IPS DF 19.7 (cell line): Measurements from ENCODE around the gene MAST2.
"Not testable (repeated sequence)": the region's sequence is repeated elsewhere in the genome, so short reads cannot be mapped to it uniquely, and the experiment has no call there.

Source experiments
- DNase-seq: peaks from one replicate; pipeline ENCODE4 v3.0.0-alpha.2; 2013; ENCODE audit warnings: low read depth, low spot score

Gene MAST2

DNA sequence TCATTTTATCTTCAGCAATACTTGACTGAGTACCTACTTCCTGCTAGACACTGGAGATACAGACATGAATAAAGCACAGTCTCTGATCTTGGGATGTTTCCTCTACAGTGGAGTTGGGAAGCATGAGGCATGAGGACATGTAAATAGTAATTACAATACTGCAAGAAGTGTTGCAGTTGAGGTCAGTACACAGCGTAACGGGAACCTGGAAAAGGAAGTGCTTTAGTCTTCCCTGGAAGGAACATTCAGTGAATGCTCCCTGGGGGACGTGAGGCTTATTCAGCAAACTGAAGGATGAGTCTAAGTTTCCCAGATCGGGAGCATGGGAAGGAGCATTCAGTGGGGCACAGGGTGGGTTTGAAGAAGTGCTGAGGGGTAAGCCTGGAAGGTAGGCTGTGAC lies 216.6 kb downstream of the MAST2 start:
- no peak for DNase-seq

DNA sequence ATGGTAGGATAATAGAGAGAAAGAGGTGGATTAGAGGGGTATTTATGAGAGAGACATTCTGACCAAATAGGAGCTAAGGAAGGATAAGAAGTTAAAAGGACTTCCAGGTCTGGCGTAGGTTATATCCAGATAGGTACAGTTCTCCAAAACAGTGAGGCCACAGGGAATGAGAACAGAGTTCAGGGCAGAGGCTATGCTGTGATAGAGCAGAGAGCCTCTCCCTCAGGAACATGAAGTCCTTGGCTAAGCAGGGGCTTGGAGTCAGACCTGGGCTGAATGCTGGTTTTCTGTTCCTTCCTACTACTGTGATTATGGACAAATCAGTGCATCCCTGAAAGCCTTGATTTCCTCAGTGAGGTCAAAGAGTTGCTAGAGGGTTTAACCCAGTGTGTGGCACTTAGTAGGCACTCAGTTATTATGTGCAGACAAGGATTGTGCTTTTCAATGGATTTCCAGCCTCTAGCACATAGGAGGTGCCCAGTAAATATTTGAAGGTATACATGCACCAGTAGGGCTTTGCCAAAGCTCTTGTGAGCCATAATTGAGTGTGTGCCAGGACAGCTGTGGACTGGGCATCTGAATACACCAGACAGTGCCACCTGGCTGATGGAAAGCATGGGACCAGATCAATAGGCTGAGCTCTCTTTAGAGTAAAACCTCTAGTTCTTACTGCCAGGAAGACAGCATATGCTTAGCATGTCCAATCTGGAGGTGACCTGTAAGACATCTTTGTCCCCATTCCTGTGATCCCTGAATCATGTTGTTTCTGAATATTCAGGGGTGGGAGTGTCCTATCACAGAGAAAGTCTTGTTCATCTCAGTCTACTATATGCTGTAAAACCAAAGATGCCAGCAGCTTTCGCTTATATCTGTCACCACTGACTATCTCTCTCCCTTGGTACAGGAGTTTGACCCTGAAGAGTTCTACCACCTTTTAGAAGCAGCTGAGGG lies 217.9 kb downstream of the MAST2 start:
- no peak for DNase-seq

DNA sequence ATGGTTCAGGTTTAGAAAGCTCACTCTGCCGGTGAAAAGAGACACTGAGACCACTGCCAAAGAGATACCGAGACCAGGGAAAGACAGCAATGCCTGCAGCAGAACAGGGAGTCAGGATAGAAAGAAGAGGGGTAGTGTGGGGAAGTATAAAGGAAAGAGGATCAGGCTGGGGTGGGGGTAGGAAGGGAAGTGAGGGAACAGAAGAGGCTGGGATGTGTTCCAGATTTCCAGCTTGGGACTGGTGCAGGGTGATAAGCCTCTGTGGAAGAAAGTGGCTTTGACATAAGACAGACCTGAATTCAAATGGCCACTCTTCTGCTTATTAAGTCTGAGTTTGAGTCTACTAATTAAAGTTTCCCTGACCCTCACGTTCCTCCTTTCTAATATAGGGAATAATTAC lies 223.1 kb downstream of the MAST2 start:
- no peak for DNase-seq

DNA sequence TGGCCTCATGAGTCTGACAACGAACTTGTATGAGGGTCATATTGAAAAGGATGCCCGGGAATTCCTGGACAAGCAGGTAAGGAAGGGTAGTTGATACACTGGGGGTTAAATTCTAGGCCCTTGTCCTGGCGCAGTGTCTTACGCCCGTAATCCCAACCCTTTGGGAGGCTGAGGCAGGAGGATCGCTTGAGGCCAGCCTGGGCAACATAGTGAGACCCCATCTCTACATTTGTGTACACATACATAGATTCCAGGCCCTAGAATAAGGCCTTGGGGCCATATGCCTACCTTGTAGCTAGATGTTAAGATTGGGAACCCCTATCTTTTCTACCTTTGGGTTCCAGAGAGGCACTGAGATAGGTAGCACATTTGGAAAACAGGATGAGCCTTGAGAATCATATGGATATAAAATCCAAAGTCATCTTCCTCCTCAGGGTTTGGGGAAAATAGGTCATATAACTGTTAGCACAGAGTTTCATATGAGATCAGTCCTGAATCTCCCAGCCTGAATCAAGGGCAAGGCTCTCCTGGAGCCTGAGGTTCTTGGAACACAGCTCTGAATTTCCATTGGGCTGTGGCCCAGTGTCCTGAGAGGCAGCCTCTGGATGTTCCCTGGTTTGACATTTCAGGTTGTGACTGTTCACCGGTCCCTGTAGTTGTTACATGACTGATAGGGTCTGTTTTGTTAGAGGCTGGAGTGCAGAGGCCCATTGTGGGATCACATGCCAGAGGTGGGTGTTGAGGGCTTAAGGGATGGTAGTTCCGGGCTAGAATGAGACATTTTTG lies 224.6 kb downstream of the MAST2 start:
- no peak for DNase-seq

DNA sequence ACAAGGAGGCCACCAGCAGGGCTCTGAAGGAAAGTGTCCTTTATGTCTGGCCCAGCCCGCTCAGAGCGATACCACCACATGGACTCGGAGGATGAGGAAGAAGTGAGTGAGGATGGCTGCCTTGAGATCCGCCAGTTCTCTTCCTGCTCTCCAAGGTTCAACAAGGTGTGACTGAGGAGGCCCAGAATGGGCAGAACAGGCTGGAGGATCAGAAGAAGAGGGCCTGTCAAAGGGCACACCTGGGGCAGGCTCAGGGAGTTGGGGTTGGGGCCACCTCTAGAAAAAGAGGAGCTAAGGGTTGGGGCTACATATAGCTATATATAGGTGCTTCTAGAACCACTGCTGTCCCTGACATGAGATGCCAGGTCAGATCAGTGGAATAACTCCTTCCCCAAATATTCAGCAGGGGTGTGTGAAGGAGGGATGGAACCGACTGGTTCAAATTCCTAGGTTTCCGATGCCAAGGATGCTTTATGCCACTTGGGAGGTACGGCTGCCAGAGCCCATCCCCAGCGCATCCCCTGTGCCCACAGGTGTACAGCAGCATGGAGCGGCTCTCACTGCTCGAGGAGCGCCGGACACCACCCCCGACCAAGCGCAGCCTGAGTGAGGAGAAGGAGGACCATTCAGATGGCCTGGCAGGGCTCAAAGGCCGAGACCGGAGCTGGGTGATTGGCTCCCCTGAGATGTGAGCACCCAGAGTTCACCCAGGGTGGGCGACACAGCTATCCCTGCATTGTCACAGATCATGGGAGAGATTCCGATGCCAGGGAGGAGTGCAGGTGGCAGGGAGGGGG lies 226.9 kb downstream of the MAST2 start:
- DNase-seq, result no peak

DNA sequence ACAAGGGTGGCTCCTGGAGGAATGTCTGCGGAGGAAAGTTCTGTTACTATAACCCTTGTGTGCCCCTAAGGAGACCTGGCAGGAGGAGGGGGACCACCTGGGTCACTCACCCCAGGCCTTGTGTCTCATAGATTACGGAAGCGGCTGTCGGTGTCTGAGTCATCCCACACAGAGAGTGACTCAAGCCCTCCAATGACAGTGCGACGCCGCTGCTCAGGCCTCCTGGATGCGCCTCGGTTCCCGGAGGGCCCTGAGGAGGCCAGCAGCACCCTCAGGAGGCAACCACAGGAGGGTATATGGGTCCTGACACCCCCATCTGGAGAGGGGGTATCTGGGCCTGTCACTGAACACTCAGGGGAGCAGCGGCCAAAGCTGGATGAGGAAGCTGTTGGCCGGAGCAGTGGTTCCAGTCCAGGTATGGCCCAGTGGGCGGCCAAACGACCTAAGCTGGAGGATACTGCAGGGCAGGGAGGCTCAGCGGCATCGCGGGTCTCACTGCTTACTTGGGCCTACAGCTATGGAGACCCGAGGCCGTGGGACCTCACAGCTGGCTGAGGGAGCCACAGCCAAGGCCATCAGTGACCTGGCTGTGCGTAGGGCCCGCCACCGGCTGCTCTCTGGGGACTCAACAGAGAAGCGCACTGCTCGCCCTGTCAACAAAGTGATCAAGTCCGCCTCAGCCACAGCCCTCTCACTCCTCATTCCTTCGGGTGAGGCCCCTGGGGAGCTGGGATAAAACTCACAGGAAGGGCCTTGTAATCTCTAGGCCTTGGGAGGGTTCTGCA lies 227.7 kb downstream of the MAST2 start:
- no peak for DNase-seq

DNA sequence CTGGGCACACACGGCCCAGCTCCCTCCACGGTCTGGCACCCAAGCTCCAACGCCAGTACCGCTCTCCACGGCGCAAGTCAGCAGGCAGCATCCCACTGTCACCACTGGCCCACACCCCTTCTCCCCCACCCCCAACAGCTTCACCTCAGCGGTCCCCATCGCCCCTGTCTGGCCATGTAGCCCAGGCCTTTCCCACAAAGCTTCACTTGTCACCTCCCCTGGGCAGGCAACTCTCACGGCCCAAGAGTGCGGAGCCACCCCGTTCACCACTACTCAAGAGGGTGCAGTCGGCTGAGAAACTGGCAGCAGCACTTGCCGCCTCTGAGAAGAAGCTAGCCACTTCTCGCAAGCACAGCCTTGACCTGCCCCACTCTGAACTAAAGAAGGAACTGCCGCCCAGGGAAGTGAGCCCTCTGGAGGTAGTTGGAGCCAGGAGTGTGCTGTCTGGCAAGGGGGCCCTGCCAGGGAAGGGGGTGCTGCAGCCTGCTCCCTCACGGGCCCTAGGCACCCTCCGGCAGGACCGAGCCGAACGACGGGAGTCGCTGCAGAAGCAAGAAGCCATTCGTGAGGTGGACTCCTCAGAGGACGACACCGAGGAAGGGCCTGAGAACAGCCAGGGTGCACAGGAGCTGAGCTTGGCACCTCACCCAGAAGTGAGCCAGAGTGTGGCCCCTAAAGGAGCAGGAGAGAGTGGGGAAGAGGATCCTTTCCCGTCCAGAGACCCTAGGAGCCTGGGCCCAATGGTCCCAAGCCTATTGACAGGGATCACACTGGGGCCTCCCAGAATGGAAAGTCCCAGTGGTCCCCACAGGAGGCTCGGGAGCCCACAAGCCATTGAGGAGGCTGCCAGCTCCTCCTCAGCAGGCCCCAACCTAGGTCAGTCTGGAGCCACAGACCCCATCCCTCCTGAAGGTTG lies 231.4 kb downstream of the MAST2 start:
- no peak for DNase-seq

DNA sequence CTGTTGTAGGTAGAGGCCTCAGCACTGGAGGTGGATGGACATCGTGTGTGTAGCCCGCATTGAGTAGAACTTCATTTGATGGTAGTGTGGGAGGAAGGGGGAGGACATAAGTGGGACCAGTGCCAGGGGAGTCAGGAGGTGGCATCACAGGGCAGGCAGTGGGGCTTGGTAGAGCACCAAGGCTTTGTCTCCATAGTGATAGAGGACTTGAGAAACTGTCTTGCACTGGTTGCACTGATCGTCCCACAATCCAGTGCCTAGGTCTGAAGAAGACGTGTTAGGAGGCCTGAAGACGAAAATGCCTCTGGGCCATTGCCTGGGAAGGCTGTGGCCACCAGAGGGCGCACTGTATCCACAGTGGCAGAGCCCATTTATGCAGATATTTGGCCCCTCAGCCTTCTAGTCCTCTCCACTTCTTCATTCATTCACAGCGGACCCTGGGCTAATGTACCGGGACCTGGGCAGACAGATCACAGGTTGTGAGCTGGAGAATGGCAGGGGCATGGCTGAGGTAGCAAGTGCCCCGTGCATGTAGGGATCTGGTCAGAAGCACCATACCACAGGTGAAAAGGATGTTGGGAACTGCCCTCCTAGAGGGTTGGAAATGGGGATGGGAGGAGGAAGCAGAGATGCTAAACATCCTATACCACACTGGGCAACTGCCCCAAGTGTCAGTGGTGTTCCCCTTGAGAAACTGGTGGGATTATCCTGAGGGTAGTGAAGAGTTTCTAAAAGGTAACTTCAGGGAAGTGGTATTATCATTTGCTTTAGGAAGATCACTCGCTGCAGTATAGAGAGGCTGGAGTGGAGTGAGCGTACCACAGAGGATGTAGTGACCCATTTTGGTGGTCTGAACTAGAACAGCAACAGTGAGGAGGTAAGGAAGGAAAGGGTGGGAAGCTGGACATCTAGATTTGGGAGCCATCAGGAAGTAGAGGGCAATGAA lies 233.8 kb downstream of the MAST2 start:
- DNase-seq, result peak; percentile 23

DNA sequence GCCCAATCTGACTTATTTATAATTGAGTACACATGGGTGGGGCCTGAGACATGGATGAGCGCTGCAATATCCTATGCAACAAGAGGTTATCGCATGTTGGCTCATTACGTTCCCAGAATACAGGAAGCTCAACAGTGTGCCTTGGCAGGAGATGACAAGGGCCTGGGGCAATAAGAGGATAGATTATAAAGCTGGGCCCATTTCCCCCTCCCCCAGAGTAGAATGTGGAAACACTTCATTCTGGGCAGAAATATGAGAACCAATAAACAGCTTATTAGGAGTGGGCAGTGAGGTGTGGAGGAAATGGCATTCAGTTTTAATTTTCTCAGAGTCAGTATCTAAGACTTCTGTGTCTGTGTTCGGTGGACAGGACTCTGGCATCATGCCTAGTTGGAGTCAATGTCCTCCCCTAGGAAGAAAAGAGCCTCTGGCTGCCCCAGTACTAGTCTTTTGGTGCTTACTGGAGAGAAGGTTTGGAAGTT lies 236.2 kb downstream of the MAST2 start:
- DNase-seq, result no peak

DNA sequence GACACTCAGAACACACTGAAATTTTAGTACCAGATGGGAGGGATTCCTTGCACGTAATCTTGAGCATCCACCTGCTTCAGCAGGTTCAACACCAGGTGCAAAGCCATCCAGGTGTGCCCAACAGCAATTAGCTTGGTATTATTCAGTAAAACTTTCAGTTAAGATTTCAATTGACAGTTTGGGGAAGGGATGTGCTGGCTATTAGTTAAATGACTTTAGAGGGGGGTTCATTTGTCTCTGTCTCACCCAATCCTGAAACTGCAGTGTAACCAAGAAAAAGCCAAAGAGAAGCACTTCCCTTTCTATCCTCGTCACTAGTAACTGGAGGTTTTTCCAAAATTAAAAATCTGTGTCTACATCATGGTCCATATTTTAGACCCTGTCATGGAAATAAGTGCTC lies 238.1 kb downstream of the MAST2 start:
- no peak for DNase-seq

DNA sequence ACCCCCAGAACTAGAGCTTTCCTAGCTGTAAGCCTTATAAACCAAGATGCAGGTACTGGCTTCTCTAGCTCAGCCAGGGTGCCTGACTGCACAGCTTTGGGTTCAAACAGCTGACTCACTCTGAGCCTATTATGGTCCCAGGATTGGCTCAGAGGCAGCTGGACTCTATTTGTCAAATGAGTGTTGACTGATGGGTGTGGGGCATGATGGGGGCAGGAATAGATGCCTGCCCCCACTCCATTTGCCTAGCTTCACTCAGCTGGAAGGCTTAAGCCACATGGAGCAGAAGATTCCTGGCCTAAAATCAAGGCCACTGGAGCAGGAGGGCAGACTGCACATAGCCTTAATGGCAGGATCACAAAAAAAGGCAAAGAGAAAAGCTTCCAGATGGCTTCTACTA lies 238.6 kb downstream of the MAST2 start:
- DNase-seq, result no peak

DNA sequence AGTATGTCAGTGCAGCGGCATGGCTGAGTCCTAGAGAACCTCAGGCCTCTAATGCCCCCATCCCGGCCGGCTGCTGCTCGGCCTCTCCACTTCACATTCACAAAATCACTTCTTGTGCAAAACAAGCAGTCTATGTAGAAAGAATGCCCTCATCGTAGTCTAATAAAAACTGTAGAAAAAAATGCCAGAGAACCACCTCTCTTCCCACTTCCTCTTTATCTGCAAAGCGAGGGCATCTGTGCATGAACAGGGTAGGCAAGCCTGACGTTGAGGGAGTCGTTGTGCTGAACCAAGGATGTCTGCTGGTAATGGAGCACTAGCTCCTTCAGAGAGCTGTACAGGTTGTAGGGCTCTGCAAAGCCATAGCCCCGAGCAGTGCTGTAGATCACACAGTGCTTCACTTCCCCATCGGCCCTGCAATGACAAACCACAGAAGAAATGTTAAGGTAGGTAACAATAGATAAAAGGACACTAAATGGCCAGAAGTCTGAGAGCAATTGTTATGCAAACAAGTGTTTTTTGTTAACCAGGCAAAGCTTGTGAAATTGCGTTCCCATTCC lies 240.1 kb downstream of the MAST2 start:
- DNase-seq, result peak; percentile 72

DNA sequence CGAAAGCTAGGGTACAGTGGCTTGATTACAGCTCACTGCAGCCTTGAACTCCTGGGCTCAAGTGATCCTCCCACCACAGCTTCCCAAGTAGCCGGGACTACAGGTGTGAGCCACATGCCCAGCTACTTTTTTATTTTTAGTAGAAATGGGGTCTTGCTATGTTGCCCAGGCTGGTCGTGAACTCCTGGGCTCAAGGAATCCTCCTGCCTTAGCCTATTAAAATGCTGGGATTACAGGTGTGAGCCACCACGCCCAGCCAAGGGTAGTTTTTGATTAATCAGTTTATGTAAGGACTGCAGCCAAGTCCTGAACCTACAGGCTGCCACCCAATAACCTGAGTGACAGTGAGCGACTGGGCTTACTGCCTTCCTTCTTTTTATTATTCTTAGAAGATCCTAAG lies 240.7 kb downstream of the MAST2 start:
- DNase-seq, result no peak

DNA sequence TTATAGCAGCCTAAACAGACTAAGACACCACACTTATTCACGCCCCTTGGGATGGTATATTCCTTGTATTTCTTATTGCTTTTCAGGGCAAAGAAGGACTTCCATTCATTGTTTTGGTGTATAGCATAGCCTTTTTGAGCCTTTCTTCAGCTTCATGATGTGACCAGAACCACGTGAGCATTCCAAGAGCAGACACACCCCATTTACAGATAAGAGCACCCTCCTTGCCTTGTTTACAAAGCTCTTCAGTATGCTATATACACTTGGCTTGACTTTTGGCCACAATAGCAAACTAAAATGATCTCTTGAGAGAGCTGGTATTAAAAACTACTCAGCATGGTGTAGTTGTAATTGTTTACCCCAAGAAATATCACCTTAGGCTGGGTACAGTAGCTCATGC lies 250.3 kb downstream of the MAST2 start:
- no peak for DNase-seq

DNA sequence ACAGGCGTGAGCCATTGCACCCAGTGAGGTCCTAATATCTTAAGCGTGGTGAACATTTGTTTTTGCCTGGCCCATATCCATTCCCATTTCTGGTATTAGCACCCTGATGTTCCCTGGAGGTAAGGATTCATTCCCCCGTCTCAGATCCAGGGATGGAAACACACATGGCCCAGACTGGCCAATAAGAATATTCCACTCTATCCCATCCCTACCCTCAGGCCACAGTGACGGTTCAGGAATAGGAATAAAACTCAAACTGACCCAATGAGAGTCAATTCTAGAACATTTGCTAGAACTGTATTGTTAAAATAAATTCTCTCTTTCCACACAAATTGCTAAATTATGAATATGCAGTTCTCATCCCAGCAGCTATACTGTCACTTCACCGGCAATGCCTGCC lies 252.9 kb downstream of the MAST2 start:
- no peak for DNase-seq

DNA sequence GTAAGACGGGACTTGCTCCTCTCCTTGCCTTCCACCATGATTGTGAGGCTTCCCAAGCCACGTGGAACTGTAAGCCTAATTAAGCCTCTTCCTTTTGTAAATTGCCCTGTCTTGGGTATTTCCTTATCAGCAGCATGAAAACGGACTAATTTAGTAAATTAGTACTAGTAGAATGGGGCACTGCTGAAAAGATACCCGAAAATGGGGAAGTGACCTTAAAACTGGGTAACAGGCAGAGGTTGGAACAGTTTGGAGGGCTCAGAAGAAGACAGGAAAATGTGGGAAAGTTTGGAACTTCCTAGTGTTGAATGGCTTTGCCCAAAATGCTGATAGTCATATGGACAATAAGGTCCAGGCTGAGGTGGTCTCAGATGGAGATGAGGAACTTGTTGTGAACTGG lies 253.8 kb downstream of the MAST2 start:
- DNase-seq, result not testable (repeated sequence)

DNA sequence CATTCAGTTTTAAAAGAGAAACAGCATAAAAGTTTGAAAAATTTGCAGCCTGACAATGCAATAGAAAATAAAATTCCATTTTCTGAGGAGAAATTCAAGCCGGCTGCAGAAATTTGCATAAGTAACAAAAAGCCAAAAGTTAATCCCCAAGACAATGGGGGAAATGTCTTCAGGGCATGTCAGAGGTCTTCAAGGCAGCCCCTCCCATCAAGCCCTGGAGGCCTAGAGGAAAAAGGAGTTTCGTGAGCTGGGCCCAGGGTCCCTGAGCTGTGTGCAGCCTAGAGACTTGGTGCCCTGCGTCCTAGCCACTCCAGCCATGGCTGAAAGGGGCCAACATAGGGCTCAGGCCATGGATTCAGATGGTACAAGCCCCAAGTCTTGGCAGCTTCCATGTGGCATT lies 254.4 kb downstream of the MAST2 start:
- DNase-seq, result no peak

DNA sequence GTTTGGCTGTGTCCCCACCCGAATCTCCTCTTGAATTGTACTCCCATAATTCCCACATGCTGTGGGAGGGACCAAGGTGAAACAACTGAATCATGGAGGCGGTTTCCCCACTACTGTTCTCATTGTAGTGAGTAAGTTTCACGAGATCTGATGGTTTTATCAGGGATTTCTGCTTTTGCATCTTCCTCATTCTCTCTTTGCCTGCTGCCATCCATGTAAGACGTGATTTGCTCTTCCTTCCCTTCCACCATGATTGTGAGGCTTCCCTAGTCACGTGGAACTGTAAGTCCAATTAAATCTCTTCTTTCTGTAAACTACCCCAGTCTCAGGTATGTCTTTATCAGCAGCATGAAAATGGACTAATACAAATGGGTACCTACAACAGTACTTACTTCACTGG lies 255.5 kb downstream of the MAST2 start:
- DNase-seq, result no peak

DNA sequence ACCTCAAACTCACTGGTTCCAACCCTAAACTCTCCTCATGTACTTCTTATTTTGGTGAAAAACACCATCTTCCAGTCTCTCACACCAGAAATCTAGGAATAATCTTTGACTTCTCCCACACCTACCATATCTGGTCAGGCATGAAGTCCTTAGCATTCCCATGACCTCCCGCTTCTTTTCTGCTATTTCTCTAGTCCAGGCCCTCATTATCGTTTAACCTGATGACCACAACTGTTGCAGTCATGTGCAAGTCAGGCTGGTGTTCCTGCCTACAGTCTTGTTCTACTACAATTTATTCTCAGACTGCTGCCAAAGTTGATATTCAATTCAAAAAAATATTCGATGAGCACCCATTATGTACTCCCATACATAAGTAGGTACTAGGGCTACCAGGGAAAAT lies 257.7 kb downstream of the MAST2 start:
- DNase-seq, result no peak
